Calu3 (cell line): ENCODE data around the gene MTMR2. TPM values are rescaled to one million over a fixed set of nuclear protein-coding genes. Genes with fewer than 3 reads are reported as not detected.
"Not testable (repeated sequence)": the region's sequence is repeated elsewhere in the genome, so short reads cannot be mapped to it uniquely, and the experiment has no call there.

Experiments used
- BruUV-seq: library from RNA; stranded (reverse); fragments of 400-500 nt; replicated peaks from 2 replicates; lab custom pipeline; 2021; lab: Mats Ljungman, UMichigan
- CTCF ChIA-PET: fragments of 300-600 bp; sonication (Branson Sonifier 250); formaldehyde crosslinking; loops from one replicate; lab custom pipeline; 2022; ENCODE audit warnings: antibody characterized with exemption; lab: Charles Lee
- DNase-seq: peaks from one replicate; pipeline ENCODE4 v3.0.0; 2022
- H3K27ac Mint-ChIP-seq: one replicate; pipeline ENCODE4 v1.8.0; 2022; ENCODE audit warnings: mixed read lengths; ENCODE audit not compliant: unreplicated experiment
- H3K27me3 Mint-ChIP-seq: one replicate; pipeline ENCODE4 v1.8.0; 2022; ENCODE audit warnings: mixed read lengths; ENCODE audit not compliant: unreplicated experiment
- H3K36me3 Mint-ChIP-seq: one replicate; pipeline ENCODE4 v1.8.0; 2022; ENCODE audit warnings: mild to moderate bottlenecking, moderate library complexity, mixed read lengths; ENCODE audit not compliant: insufficient read depth, unreplicated experiment
- H3K4me1 Mint-ChIP-seq: one replicate; pipeline ENCODE4 v1.8.0; 2022; ENCODE audit warnings: mild to moderate bottlenecking, low read depth, mixed read lengths; ENCODE audit not compliant: unreplicated experiment
- H3K4me3 Mint-ChIP-seq: one replicate; pipeline ENCODE4 v1.8.0; 2022; ENCODE audit warnings: mild to moderate bottlenecking, low read depth, moderate library complexity, mixed read lengths; ENCODE audit not compliant: unreplicated experiment
- H3K9me3 Mint-ChIP-seq: one replicate; pipeline ENCODE4 v1.8.0; 2022; ENCODE audit warnings: low read depth, mixed read lengths; ENCODE audit not compliant: unreplicated experiment
- CTCF ChIP-seq: fragments of 200-600 bp; IDR thresholded peaks from one replicate; pipeline ENCODE4 v1.8.0; 2022; ENCODE audit warnings: antibody characterized with exemption; ENCODE audit not compliant: unreplicated experiment
- intact Hi-C: fragments of 100-400 bp; cut with micrococcal nuclease; formaldehyde crosslinking; loops from one replicate; pipeline ENCODE4 v1.10.0; 2022; ENCODE audit not compliant: unreplicated experiment
- total RNA-seq: library from RNA; stranded (reverse); gene quantifications from 2 replicates; pipeline ENCODE4 v1.2.3, GENCODE V29; 2022

MTMR2 gene
- total RNA-seq, 1 experiment from 2014 or later: 17.4 TPM

GRCh38 chr11:95883381-95883780 is 40.5 kb downstream of the MTMR2 start:
- no peaks in the 10 kb centered on the region for H3K36me3 Mint-ChIP-seq
- H3K27me3 Mint-ChIP-seq: no peaks in the 10 kb centered on the region
- no peak overlapping the region for H3K27ac Mint-ChIP-seq
- no peak for DNase-seq
- CTCF ChIA-PET: no interaction called here
- H3K4me3 Mint-ChIP-seq: no peak overlapping the region
- no peaks in the 10 kb centered on the region for H3K4me1 Mint-ChIP-seq
- TF ChIP-seq CTCF: no peak
- intact Hi-C loops: no loop called here
- BruUV-seq: no TSS peak
- no peaks in the 10 kb centered on the region for H3K9me3 Mint-ChIP-seq

GRCh38 chr11:95877291-95877690 is 46.6 kb downstream of the MTMR2 start:
- Mint-ChIP-seq H3K9me3 (peaks cover 6% of the 10 kb centered on the region), H3K36me3 (peaks cover 5% of the 10 kb centered on the region), H3K27me3 (no peaks in the 10 kb centered on the region), H3K4me1 (no peaks in the 10 kb centered on the region), H3K4me3 (no peak overlapping the region), H3K27ac (no peak overlapping the region)
- TF ChIP-seq CTCF: no peak
- intact Hi-C loops: no loop called here
- DNase-seq: no peak
- CTCF ChIA-PET: no interaction called here
- BruUV-seq: no TSS peak

- H3K27me3 Mint-ChIP-seq, H3K4me3 Mint-ChIP-seq, BruUV-seq, CTCF ChIA-PET, H3K4me1 Mint-ChIP-seq, H3K27ac Mint-ChIP-seq, intact Hi-C loops, H3K9me3 Mint-ChIP-seq, DNase-seq, H3K36me3 Mint-ChIP-seq: not testable (repeated sequence)
Measured at GRCh38 chr11:95870877-95871276, 53.0 kb downstream of the MTMR2 start.

- Mint-ChIP-seq H3K4me1 (no peaks in the 10 kb centered on the region), H3K27ac (no peak overlapping the region), H3K36me3 (no peaks in the 10 kb centered on the region), H3K9me3 (no peaks in the 10 kb centered on the region), H3K4me3 (no peak overlapping the region), H3K27me3 (no peaks in the 10 kb centered on the region)
- CTCF ChIA-PET: no interaction called here
- no TSS peak for BruUV-seq
- no peak for TF ChIP-seq CTCF
- DNase-seq: no peak
- intact Hi-C loops: no loop called here
Measured at GRCh38 chr11:95867105-95867504, 56.8 kb downstream of the MTMR2 start.

GRCh38 chr11:95863486-95864140 is 60.3 kb downstream of the MTMR2 start:
- intact Hi-C loops: no loop called here
- no peaks in the 10 kb centered on the region for H3K27me3 Mint-ChIP-seq
- no TSS peak for BruUV-seq
- no peaks in the 10 kb centered on the region for H3K36me3 Mint-ChIP-seq
- no peaks in the 10 kb centered on the region for H3K4me1 Mint-ChIP-seq
- CTCF ChIA-PET: interaction anchor here (0.6 kb wide), 1 partner anchor 1360 kb away, joined by 4 read pairs; no protein-coding TSS in a partner anchor
- no peak overlapping the region for H3K27ac Mint-ChIP-seq
- DNase-seq: no peak
- no peak for TF ChIP-seq CTCF
- no peaks in the 10 kb centered on the region for H3K9me3 Mint-ChIP-seq
- no peak overlapping the region for H3K4me3 Mint-ChIP-seq

- H3K9me3 Mint-ChIP-seq, H3K4me3 Mint-ChIP-seq, H3K27me3 Mint-ChIP-seq, H3K27ac Mint-ChIP-seq, H3K36me3 Mint-ChIP-seq, CTCF ChIA-PET, intact Hi-C loops, DNase-seq, BruUV-seq, H3K4me1 Mint-ChIP-seq: not testable (repeated sequence)
Measured at GRCh38 chr11:95860024-95860423, 63.9 kb downstream of the MTMR2 start.

- H3K27ac Mint-ChIP-seq, H3K9me3 Mint-ChIP-seq, H3K36me3 Mint-ChIP-seq, H3K4me1 Mint-ChIP-seq, DNase-seq, BruUV-seq, intact Hi-C loops, H3K4me3 Mint-ChIP-seq, H3K27me3 Mint-ChIP-seq: not testable (repeated sequence)
- CTCF ChIA-PET: interaction anchor here (0.5 kb wide), 1 partner anchor 490 kb away, joined by 3 read pairs; no protein-coding TSS in a partner anchor
Measured at GRCh38 chr11:95854362-95854761, 69.5 kb downstream of the MTMR2 start.
